Osteocyte (in vitro differentiated cells): ENCODE results near the gene RFX7. TPM values are rescaled to one million over a fixed set of nuclear protein-coding genes. Genes with fewer than 3 reads are reported as not detected.
"Not testable (repeated sequence)": the region's sequence is repeated elsewhere in the genome, so short reads cannot be mapped to it uniquely, and the experiment has no call there.

Experiments
- DNase-seq: peaks from one replicate; pipeline ENCODE4 v3.0.0; 2021; ENCODE audit warnings: mixed read lengths; ENCODE audit not compliant: unreplicated experiment; ENCODE audit errors: extremely low spot score
- H3K27ac Mint-ChIP-seq: one replicate; pipeline ENCODE4 v1.8.0; 2021; ENCODE audit warnings: mild to moderate bottlenecking, mixed read lengths; ENCODE audit not compliant: unreplicated experiment
- H3K27me3 Mint-ChIP-seq: one replicate; pipeline ENCODE4 v1.8.0; 2021; ENCODE audit warnings: mixed read lengths; ENCODE audit not compliant: unreplicated experiment
- H3K36me3 Mint-ChIP-seq: one replicate; pipeline ENCODE4 v1.8.0; 2021; ENCODE audit warnings: mixed read lengths; ENCODE audit not compliant: unreplicated experiment
- H3K4me1 Mint-ChIP-seq: one replicate; pipeline ENCODE4 v1.8.0; 2021; ENCODE audit warnings: mixed read lengths; ENCODE audit not compliant: unreplicated experiment
- H3K4me3 Mint-ChIP-seq: one replicate; pipeline ENCODE4 v1.8.0; 2021; ENCODE audit warnings: mild to moderate bottlenecking, moderate library complexity, mixed read lengths; ENCODE audit not compliant: unreplicated experiment
- H3K9me3 Mint-ChIP-seq: one replicate; pipeline ENCODE4 v1.8.0; 2021; ENCODE audit warnings: mixed read lengths; ENCODE audit not compliant: unreplicated experiment
- CTCF ChIP-seq: fragments of 200-600 bp; sonication (generic); IDR thresholded peaks from 2 replicates; pipeline ENCODE4 v1.5.0; 2021; ENCODE audit warnings: antibody characterized with exemption, mild to moderate bottlenecking, moderate library complexity
- total RNA-seq: library from RNA; stranded (reverse); gene quantifications from 2 replicates; pipeline ENCODE4 v1.2.1, GENCODE V29; 2021

Gene RFX7
- total RNA-seq, 1 donor from 2014 or later = 20.2 TPM

GRCh38 chr15:56165234-56165633 lies 78.4 kb downstream of the RFX7 start:
- Mint-ChIP-seq H3K27ac (no peak overlapping the region), H3K27me3 (no peaks in the 10 kb centered on the region), H3K9me3 (no peaks in the 10 kb centered on the region), H3K4me3 (no peak overlapping the region), H3K4me1 (peaks cover 15% of the 10 kb centered on the region), H3K36me3 (peaks cover 3% of the 10 kb centered on the region)
- TF ChIP-seq CTCF = no peak
- DNase-seq = no peak

- peaks cover 3% of the 10 kb centered on the region for H3K36me3 Mint-ChIP-seq
- peaks cover 19% of the 10 kb centered on the region for H3K4me1 Mint-ChIP-seq
- no peak for TF ChIP-seq CTCF
- no peaks in the 10 kb centered on the region for H3K9me3 Mint-ChIP-seq
- peak overlapping the region; percentile 19 for H3K27ac Mint-ChIP-seq
- DNase-seq = no peak
- H3K27me3 Mint-ChIP-seq = no peaks in the 10 kb centered on the region
- no peak overlapping the region for H3K4me3 Mint-ChIP-seq
Observed at GRCh38 chr15:56160966-56161365, 82.7 kb downstream of the RFX7 start.

GRCh38 chr15:56156877-56157276 lies 86.8 kb downstream of the RFX7 start:
- peaks cover 13% of the 10 kb centered on the region for H3K36me3 Mint-ChIP-seq

GRCh38 chr15:56155278-56155677 lies 88.4 kb downstream of the RFX7 start:
- peaks cover 21% of the 10 kb centered on the region for H3K9me3 Mint-ChIP-seq
- not testable (repeated sequence) for H3K27ac Mint-ChIP-seq, DNase-seq, H3K4me3 Mint-ChIP-seq, H3K27me3 Mint-ChIP-seq, H3K4me1 Mint-ChIP-seq
- peaks cover 17% of the 10 kb centered on the region for H3K36me3 Mint-ChIP-seq

More at GRCh38 chr15:56156877-56157276, 86.8 kb downstream of the RFX7 start:
- peaks cover 17% of the 10 kb centered on the region for H3K4me1 Mint-ChIP-seq
- no peak overlapping the region for H3K4me3 Mint-ChIP-seq
- no peak overlapping the region for H3K27ac Mint-ChIP-seq
- H3K9me3 Mint-ChIP-seq = peaks cover 21% of the 10 kb centered on the region
- no peaks in the 10 kb centered on the region for H3K27me3 Mint-ChIP-seq
- DNase-seq = no peak
- TF ChIP-seq CTCF = no peak

GRCh38 chr15:56154768-56155167 lies 88.9 kb downstream of the RFX7 start:
- not testable (repeated sequence) for H3K27ac Mint-ChIP-seq, H3K4me3 Mint-ChIP-seq, H3K27me3 Mint-ChIP-seq, H3K4me1 Mint-ChIP-seq, DNase-seq
- Mint-ChIP-seq H3K9me3 (peaks cover 21% of the 10 kb centered on the region), H3K36me3 (peaks cover 19% of the 10 kb centered on the region)

GRCh38 chr15:56150204-56150603 lies 93.5 kb downstream of the RFX7 start:
- DNase-seq = no peak
- peaks cover 28% of the 10 kb centered on the region for H3K36me3 Mint-ChIP-seq
- TF ChIP-seq CTCF = no peak
- H3K27ac Mint-ChIP-seq = peak overlapping the region; percentile 5
- H3K4me1 Mint-ChIP-seq = peaks cover 17% of the 10 kb centered on the region
- no peak overlapping the region for H3K4me3 Mint-ChIP-seq
- no peaks in the 10 kb centered on the region for H3K27me3 Mint-ChIP-seq
- peaks cover 32% of the 10 kb centered on the region for H3K9me3 Mint-ChIP-seq
